GM18861 (cell line): ENCODE results near the gene KCNJ9.
"Not testable (repeated sequence)": the region's sequence is repeated elsewhere in the genome, so short reads cannot be mapped to it uniquely, and the experiment has no call there.

Experiments used
- ATAC-seq: cut with Tn5 transposase; IDR thresholded peaks from one replicate; pipeline ENCODE4 v1.9.1; 2021; ENCODE audit not compliant: unreplicated experiment

Gene KCNJ9

DNA sequence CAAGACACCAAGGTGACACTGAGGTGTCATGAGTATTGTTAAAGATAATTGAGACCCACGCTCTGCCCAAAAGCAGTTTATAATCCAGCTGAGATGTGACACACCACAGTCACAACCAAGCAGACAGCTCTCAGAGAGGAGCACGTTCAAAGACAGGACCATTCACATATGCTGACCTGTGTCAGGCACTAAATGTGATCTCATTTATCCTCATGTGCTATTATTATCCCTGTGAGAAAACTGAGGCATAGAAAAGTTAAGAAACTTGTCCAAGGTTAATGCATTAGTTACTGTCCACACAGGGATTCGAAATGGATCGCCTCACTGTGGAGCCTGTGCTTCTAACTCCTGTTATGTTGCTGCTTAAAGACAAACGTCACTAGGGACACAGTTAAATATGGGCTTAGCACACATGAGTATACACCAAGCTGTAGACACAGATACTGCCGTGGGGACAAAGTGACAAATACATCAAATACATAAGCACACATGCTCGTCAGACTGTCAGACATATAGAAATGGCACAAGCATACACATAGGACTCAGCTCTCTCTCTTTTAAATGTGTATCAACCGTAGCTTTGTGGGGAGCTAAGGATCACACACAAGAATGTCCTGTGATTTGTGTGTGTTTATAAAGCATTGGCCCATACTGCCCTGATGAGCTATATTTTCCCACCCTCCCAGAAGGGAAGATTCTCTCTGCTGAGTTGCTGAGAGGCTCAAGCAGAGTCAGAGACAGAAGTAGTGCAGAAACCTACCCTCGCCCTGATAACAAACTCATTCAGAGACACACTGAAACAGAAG is 20.6 kb downstream of the KCNJ9 start:
- ATAC-seq: no peak

DNA sequence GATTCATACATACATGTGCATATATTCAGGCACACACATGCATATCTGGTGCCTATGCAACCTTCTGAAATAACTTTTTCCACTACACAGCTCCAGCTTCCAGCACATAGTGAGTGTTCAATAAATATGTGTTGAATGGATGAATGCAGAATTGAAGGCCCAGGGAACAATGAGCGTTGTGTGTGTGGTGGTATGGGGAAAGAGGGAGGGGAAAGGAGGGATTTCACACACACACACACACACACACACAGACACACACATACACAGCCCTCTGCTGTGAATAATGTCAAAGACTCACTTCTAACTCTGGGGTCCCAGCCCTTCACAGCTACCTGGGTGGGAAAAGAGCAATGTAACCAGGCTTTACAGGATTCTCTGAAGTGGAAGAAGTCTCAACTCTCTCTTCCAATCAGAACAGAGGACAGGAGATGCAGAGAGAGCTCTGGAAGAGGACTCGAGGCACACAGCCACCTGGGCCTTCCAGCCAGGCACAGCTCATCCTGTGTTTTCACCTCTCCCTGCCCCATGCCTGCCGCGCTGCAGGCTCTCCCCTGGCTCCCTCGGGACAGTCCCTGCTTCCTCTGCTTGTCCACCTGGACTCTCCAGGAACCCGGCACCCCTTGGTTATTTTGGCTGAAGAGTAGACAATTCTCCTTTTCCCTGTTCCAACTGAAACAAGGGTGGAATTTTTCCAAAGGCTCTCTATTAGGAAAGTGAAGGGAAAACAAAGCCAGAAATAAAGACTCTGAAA is 22.5 kb downstream of the KCNJ9 start:
- ATAC-seq: no peak

DNA sequence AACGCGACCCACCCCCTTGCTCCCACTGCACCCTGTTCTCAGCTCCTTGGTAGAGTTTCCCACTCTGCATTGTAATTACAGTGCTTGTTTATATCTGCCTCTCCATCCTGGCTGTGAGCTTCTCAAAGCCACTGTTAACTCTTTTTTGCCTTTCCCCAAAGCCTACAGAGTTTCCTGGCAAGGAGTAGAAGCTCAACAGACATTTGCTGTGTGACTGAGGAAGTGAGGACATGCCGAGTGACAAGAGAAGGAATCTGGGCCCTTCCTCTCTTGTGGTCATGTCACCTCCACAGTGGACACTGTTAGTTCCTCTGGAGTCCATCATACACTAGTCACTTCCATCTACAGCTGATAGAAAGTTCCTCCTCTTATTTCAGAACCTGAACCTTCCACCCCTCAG is 23.1 kb downstream of the KCNJ9 start:
- no peak for ATAC-seq

DNA sequence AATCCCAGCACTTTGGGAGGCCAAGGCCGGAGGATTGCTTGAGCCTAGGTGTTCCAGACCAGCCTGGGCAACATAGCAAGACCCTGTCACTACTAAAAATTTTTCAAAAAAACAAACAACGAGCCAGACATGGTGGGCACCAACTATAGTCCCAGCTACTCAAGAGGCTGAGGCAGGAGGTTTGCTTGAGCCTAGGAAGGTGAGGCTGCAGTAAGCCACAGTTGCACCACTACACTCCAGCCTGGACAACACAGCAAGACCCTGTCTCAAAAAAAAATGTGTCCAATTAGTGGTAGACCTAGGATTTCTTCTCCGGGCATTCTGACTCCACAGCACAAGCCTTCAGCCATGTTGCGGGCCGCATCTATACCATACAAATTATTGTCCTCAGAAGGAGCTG is 23.8 kb downstream of the KCNJ9 start:
- no peak for ATAC-seq

DNA sequence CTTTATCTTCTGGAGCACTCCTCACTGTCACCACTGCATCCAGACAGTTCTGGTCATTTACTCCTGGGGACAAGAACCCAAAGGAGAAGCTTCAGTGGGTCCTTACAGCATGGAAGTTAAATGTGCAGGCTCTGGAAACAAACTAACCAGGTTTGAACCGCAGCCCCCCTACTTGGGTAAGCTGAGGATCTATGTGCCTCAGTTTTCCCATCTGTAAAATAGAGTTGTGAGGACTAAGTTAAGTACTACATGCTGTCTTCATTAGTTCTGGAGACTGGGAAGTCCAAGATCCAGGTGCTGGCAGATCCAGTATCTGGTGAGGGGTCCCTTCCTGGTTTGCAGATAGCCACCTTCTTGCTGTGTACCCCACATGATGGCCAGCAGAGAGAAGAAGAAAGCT is 26.2 kb downstream of the KCNJ9 start:
- no peak for ATAC-seq

DNA sequence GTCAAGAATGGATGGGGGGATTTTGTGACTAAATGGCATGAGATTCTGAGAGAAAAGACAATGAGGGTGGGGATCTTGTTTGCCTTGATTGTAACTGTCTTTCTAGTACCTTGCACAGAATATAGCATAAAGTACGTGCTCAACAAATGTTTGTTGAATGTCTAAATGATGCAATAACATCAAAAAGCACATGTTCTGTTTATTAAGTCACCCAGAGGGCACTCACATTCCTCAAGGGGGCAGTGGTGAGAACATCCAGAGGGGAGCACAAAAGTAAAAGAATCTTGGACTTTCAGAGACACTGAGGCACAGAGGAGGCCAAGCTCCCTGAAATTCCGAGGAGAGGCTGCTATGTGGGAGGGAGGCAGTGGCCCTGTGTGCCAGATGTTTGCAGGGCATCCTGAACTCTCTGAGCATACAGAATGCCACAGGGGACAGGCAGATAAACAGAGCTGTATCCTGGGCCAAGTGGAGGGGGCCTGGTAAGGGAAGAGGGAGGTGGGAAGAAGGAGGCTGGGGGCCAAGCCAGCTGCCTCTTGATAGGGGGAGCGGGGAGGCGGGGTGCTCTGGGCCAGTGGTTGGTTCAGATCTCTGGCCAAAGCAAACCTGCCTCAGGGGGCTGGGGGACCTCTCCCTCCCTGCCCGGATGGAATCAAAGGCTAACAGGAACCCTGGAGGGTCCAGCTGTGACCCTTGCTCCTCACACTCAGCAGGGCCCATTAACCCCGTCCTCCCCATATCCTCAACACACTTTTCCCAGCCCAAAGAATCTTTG is 27.7 kb downstream of the KCNJ9 start:
- no peak for ATAC-seq

DNA sequence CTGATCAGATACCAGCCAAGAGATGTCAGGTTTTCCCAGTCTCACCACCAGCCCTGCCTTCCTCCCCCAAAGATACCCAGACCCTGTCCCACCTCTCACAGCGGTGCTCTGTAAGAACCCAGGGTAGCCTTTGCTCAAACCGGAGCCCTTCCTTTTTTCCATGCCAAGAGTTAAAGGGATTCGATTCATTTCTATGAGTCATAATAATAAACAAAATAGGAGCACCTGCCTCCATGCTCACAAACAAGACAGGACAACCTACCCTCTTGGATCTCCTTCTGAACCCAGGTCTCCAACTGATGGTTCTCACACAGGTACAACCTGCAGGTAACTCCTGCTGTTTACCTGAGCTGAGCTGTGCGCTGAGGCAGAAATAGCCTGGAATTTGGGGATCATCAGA is 28.3 kb downstream of the KCNJ9 start:
- no peak for ATAC-seq

DNA sequence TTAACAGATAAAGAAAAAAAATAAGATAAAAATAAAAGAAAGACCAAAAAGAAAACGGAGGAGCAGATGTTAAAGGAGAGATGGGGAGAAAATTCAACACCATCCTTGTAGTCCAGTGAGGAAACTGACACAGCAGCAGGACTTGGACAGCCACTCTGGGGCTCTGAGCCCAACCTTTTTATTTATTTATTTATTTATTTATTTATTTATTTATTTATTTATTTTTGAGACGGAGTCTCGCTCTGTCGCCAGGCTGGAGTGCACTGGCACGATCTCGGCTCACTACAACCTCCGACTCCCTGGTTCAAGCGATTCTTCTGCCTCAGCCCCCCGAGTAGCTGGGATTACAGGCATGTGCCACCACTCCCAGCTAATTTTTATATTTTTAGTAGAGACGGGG is 30.1 kb downstream of the KCNJ9 start:
- not testable (repeated sequence) for ATAC-seq

GRCh38 chr1:160112357-160112756 is 31.0 kb downstream of the KCNJ9 start:
- ATAC-seq: no peak

- ATAC-seq: no peak
Observed at GRCh38 chr1:160113407-160113806, 32.1 kb downstream of the KCNJ9 start.

DNA sequence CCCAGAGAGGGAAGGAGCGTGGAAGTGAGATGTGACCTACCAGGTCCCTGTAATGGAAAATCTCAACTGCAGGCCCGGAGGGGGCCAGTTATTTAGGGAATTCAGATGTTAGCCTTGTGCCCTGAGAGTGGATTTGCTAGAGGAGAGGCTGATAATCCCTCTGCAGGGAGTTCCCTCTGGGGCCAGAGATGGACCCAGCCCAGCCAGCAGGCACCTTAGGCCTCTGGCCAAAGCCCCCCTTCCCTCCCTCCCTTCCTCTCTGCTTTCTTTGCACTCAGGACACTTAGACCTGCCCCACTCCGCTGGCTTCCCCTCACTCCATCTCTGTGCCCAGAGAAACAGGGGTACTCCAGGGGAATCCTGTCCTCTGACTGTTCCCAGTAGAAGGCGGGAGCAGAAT is 32.7 kb downstream of the KCNJ9 start:
- ATAC-seq: no peak

GRCh38 chr1:160115545-160116282 is 34.4 kb downstream of the KCNJ9 start, which contains the start of gene ATP1A2:
Gene ATP1A2 (plus strand): TSS chr1:160115759. CDS start chr1:160115862, 103 bp downstream.
- no peak for ATAC-seq

GRCh38 chr1:160116283-160117147 is 35.2 kb downstream of the KCNJ9 start:
- no peak for ATAC-seq

GRCh38 chr1:160117300-160117699 is 36.0 kb downstream of the KCNJ9 start:
- ATAC-seq: no peak

GRCh38 chr1:160117709-160118183 is 36.4 kb downstream of the KCNJ9 start:
- ATAC-seq: no peak

- ATAC-seq: no peak
Observed at GRCh38 chr1:160118928-160119327, 37.6 kb downstream of the KCNJ9 start.

DNA sequence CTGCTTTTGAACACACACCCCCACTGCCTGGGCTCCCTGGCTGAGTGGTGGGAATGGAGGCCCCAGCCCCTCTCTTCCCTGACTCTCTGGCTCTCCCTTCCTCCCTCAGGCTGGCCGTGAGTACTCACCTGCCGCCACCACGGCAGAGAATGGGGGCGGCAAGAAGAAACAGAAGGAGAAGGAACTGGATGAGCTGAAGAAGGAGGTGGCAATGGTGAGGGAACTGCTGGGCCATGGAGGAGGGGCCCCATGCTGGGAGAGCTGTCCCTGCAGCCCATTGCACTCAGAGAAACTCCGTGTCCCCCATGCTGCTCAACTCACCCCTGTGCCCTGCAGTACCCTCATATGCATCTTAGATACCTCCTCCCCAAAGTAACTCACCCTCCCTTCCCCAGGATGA is 39.5 kb downstream of the KCNJ9 start:
- no peak for ATAC-seq

- ATAC-seq: no peak
Observed at GRCh38 chr1:160121388-160121787, 40.0 kb downstream of the KCNJ9 start.

GRCh38 chr1:160122978-160123495 is 41.7 kb downstream of the KCNJ9 start:
- ATAC-seq: no peak

GRCh38 chr1:160123726-160124125 is 42.4 kb downstream of the KCNJ9 start:
- no peak for ATAC-seq
